ENCODE measurements around the gene SPC24. TPM values are rescaled to one million over a fixed set of nuclear protein-coding genes. Genes with fewer than 3 reads are reported as not detected.

Gene SPC24
- total and polyA plus RNA-seq, 2 of the 4 experiments (the other 2 are of a cell fraction), result 12.2 to 97.5 TPM

GRCh38 chr19:11148001-11148400 is 7.6 kb downstream of the SPC24 start:
- Histone ChIP-seq H3K36me3 (ENCODE audit: control insufficient read depth, insufficient read depth, low read length) (peaks cover 1% of the 10 kb centered on the region; the same call in 1 of the 2 replicates), H3K79me1 (ENCODE audit: low read depth in 1 of 2, low read length in 2 of 2) (peaks cover 28 to 52% of the 10 kb centered on the region in 2 experiments), H3K4me3 (ENCODE audit: insufficient read depth, low read depth, low read length) (no peak overlapping the region), H3K56ac (ENCODE audit: extremely low read depth, insufficient read depth, low read length) (no peak overlapping the region), H3K9me3 (ENCODE audit: control insufficient read depth, insufficient read depth, low read length) (peaks cover 4% of the 10 kb centered on the region; the same call in 1 of the 2 replicates), H2AK5ac (ENCODE audit: low read depth, low read length) (peak overlapping the region; percentile 75; the same call in 1 of the 2 replicates), H2BK120ac (ENCODE audit: low read depth, low read length) (no peak overlapping the region), H2BK15ac (ENCODE audit: low read depth, low read length) (no peak overlapping the region), H4K20me1 (ENCODE audit: insufficient read depth, low read length) (no peaks in the 10 kb centered on the region), H2AK9ac (replicated peaks; ENCODE audit: low read depth, low read length, poor library complexity) (peak overlapping the region; percentile 28), H4K91ac (ENCODE audit: insufficient read depth, low read depth, low read length) (no peak overlapping the region; the same call in 1 of the 2 replicates), H2BK20ac (ENCODE audit: low read depth, low read length) (no peak overlapping the region), H4K5ac (ENCODE audit: low read depth, low read length) (no peak overlapping the region), H3K23ac (ENCODE audit: low read depth, low read length) (no peak overlapping the region), H3K9me1 (ENCODE audit: insufficient read depth, low read length) (0 out of 2 replicates have a peak, but pooled peaks cover 9% of the 10 kb centered on the region), H2AFZ (replicated peaks; ENCODE audit: low read length, poor library complexity) (peak overlapping the region; percentile 41), H2BK5ac (ENCODE audit: low read depth, low read length, poor library complexity, severe bottlenecking) (no peak overlapping the region), H3K18ac (ENCODE audit: low read depth, low read length) (no peak overlapping the region), H3K27me3 (ENCODE audit: control insufficient read depth, insufficient read depth, low read length) (no peaks in the 10 kb centered on the region), H3K4me2 (ENCODE audit: low read depth, low read length) (no peak overlapping the region), H4K8ac (ENCODE audit: low read depth in 2 of 2, low read length in 2 of 2) (peak overlapping the region in 1 of 2 experiments; percentile 29; a peak in 1 of 4 replicates), H3K27ac (ENCODE audit: insufficient read depth, low read length) (peak overlapping the region; percentile 16; the same call in 1 of the 2 replicates), H3K14ac (replicated peaks; ENCODE audit: low read depth, low read length) (no peak overlapping the region), H3K4ac (ENCODE audit: low read depth, low read length) (0 out of 2 replicates have a peak overlapping the region, but pooled peaks have one; percentile 1), H3K9ac (ENCODE audit: low read depth, low read length) (no peak overlapping the region), H3K4me1 (ENCODE audit: control insufficient read depth, insufficient read depth, low read length) (peaks cover 27% of the 10 kb centered on the region)
- BruUV-seq (replicated peaks), result no TSS peak
- ATAC-seq (ENCODE audit: low read depth) (no peak), DNase-seq (no peak)
- TF ChIP-seq NFE2L2 (IDR thresholded peaks at IDR 0.05; ENCODE audit: low read depth, low read length) (no peak), MXI1 (IDR thresholded peaks at IDR 0.05; ENCODE audit: borderline replicate concordance, low read depth, low read length) (no peak)
- TF ChIP-seq, protein P1, sequence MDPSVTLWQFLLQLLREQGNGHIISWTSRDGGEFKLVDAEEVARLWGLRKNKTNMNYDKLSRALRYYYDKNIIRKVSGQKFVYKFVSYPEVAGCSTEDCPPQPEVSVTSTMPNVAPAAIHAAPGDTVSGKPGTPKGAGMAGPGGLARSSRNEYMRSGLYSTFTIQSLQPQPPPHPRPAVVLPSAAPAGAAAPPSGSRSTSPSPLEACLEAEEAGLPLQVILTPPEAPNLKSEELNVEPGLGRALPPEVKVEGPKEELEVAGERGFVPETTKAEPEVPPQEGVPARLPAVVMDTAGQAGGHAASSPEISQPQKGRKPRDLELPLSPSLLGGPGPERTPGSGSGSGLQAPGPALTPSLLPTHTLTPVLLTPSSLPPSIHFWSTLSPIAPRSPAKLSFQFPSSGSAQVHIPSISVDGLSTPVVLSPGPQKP (IDR thresholded peaks at IDR 0.05; ENCODE audit: borderline replicate concordance, low read depth, low read length), result no peak
- in situ Hi-C loops (cut with MboI; ENCODE audit: low sequenced_read_pairs) (no loop called here), intact Hi-C loops (cut with micrococcal nuclease) (no loop called here), dilution Hi-C loops (cut with HindIII; ENCODE audit: low sequenced_read_pairs, unreplicated experiment) (no loop called here)
- ChIA-PET CTCF (no interaction called here), POLR2A (ENCODE audit: unreplicated experiment) (no interaction called here)
- WGBS, 2 experiments (ENCODE audit: extremely low coverage in 2 of 2, insufficient read length in 1 of 2), result 89% methylated on average over 10 of the region's 14 CpGs; no CpG with 5 or more reads in 1 of the 2 experiments
